ENCODE measurements around the gene RNF223.

DNA sequence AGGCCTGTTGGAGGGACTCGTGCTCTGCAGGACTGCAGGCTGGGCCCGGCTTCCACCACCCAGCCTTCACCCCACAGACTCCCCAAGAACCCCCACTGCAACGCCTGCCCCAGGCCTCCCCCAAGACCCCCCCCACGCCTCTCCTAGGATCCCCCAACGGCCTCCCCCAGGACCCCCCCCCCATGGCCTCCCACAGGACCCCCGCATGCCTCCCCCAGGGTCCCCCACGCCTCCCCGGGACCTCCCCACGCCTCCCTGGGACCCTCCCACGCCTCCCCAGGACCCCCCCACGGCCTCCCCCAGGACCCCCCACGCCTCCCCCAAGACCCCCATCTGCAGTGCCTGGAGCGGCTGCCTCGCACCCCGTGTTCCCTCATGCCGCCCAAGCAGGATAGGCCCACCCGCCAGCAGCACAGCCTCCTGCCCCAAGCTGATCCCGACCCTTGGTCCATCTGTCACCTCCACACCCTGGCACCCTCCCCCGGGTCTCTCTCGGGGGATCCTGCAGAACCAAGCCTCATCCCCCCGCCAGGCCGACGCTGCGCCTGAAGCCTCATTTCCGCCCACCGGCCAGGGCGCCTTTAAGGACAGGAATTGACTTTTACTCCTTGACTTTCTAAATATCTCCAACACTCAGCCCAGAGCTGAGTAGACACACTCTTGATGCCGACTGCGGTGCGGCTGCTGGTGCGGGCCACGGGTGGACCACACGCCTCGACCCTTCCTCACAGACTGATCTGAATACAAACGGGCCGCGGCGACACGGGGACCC is 14.1 kb upstream of the RNF223 start:
- TF ChIP-seq EGR1 (IDR thresholded peaks at IDR 0.05; ENCODE audit: low read depth in 2 of 2) (no peak), JUND (IDR thresholded peaks at IDR 0.05) (no peak), RXRA (IDR thresholded peaks at IDR 0.05) (no peak), TAF1 (conservative IDR thresholded peaks at IDR 0.05) (no peak), YY1 (IDR thresholded peaks at IDR 0.05) (no peak), SP1 (IDR thresholded peaks at IDR 0.05) (no peak), RAD21 (IDR thresholded peaks at IDR 0.05) (no peak), GABPA (IDR thresholded peaks at IDR 0.05 in 1 of 2, conservative IDR thresholded peaks at IDR 0.05 in 1 of 2) (no peak)
- TF ChIP-seq, protein P1, sequence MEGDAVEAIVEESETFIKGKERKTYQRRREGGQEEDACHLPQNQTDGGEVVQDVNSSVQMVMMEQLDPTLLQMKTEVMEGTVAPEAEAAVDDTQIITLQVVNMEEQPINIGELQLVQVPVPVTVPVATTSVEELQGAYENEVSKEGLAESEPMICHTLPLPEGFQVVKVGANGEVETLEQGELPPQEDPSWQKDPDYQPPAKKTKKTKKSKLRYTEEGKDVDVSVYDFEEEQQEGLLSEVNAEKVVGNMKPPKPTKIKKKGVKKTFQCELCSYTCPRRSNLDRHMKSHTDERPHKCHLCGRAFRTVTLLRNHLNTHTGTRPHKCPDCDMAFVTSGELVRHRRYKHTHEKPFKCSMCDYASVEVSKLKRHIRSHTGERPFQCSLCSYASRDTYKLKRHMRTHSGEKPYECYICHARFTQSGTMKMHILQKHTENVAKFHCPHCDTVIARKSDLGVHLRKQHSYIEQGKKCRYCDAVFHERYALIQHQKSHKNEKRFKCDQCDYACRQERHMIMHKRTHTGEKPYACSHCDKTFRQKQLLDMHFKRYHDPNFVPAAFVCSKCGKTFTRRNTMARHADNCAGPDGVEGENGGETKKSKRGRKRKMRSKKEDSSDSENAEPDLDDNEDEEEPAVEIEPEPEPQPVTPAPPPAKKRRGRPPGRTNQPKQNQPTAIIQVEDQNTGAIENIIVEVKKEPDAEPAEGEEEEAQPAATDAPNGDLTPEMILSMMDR (IDR thresholded peaks at IDR 0.05; ENCODE audit: low read depth, low read length, missing input control) = no peak
- TF ChIP-seq, protein P2, sequence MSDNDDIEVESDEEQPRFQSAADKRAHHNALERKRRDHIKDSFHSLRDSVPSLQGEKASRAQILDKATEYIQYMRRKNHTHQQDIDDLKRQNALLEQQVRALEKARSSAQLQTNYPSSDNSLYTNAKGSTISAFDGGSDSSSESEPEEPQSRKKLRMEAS (IDR thresholded peaks at IDR 0.05) = no peak
- TF ChIP-seq, protein P3, sequence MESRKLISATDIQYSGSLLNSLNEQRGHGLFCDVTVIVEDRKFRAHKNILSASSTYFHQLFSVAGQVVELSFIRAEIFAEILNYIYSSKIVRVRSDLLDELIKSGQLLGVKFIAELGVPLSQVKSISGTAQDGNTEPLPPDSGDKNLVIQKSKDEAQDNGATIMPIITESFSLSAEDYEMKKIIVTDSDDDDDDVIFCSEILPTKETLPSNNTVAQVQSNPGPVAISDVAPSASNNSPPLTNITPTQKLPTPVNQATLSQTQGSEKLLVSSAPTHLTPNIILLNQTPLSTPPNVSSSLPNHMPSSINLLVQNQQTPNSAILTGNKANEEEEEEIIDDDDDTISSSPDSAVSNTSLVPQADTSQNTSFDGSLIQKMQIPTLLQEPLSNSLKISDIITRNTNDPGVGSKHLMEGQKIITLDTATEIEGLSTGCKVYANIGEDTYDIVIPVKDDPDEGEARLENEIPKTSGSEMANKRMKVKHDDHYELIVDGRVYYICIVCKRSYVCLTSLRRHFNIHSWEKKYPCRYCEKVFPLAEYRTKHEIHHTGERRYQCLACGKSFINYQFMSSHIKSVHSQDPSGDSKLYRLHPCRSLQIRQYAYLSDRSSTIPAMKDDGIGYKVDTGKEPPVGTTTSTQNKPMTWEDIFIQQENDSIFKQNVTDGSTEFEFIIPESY (IDR thresholded peaks at IDR 0.05) = no peak

Data from liver (tissue), 3 donors.